Measurements from ENCODE around the gene TAOK1.

TAOK1 gene

DNA sequence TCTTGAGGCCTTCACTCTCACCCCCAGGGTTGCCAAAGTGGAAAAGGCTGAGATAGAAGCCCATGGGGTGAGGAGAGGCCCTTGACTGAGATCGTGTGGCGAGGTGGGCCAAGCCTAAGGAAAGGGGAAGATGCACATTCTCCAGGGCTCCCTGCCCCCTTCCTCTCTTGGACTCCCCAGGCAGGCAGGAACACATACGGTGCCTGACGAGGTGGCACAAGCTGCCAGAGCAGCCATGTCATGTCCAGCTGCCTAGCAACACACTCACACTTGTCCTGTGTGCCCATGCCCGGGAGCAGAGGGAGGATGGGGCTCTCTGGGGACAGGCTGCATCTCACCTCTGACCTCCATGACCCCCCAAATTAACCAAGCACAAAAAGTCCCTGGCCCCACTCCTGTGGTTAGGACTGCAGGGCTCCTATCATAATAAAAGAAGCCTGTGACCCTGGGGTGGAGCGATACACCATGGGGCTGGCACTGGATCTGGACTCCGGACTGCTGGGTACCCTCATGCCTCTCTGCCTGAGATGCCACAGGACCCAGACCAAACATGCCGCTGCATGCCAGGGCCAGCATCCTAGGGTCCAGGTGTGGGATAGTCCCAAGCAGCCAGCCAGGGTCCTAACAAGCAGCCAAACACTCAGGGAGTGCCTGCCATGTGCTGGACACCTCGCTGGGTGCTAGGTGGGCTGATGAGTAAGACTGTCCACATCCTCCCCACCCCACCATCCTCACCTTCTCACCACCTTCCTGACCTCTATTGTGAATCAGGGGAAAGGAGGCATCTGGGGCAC is 196.7 kb downstream of the TAOK1 start:
- DNase-seq = no peak

DNA sequence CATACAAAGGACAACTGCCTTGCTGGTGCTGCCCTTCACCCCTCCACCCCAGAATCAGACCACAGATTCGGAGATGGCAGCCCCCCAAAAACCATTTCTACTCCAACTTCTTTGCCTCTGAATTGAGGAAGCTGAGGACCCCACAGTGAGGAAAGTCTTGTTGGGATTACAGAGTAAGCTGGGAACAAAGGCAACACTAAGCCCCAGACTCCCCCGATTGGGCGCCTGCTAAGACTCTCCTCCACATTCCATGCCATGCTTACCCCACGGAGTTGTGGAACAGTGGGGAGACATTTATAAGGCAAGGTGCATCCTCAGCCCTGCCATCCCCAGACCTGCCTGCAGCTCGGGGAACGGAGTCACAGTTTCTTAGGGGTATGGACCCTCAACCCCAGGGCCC is 197.4 kb downstream of the TAOK1 start:
- no peak for DNase-seq

DNA sequence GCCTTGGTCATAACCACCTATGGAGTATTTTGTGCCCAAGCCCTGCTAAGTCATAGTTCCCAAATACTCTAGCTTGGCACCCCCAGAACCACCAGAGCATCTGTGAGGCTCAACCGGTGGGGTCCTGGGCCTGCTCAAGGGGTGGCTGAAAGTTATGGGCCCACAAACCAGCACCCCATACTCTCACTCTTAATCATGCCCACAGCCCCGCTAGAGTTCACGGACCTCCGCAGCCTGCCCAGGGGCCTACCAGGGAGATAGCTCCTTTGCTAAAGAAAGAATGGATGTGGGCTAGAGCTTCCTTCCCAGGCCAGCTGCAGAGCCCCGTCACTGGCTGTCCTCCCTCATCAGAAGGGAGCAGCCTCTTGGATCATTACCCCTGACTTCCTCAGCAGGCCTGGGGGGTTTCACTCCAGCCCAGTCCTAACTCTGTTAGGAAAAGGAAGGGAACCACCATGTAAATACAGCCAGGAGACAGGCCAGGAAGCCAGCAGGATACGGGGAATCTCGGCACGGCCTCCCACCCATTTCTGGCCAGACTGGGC is 197.9 kb downstream of the TAOK1 start:
- DNase-seq = no peak

DNA sequence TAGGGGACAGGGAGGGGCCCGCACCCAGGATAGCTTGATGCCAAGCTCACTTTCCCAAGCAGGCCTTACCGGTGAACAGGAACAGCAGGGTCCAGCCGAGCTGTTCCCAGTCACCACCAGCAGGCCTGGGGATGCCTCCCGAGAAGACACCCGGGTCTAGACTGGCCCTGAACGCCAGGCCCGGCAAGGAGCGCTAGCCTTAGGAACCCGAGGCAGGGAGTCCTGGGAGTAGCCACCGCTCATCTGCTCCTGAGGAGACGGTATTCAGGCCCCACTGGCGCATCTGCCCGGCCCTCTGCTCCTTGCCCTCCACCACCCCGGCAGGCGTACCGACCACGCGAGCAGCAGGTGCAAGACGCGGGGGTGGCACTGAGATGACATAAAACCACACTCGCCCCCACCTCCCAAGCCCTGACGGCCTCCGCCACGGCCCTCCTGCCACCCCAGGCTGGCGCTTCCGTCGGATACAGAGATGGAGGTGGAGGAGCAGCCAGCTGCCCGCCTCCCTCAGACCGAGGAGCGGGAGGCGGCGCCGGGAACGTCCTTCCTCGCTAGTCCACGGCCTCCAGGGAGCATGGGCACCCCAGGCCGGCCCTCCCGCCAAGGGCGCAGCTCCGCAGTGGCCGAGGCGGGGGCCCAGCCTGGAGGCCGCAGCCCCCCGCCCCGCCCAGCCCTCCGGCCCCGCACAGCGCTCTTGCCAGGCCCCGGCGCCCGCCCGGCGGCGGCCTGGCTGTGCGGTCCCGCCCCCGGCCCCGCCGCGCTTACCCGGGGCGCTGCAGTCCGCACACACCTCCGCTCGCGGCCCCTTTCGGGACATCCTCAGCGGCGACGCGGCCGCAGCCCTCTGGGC is 198.6 kb downstream of the TAOK1 start:
- DNase-seq = peak; percentile 25

DNA sequence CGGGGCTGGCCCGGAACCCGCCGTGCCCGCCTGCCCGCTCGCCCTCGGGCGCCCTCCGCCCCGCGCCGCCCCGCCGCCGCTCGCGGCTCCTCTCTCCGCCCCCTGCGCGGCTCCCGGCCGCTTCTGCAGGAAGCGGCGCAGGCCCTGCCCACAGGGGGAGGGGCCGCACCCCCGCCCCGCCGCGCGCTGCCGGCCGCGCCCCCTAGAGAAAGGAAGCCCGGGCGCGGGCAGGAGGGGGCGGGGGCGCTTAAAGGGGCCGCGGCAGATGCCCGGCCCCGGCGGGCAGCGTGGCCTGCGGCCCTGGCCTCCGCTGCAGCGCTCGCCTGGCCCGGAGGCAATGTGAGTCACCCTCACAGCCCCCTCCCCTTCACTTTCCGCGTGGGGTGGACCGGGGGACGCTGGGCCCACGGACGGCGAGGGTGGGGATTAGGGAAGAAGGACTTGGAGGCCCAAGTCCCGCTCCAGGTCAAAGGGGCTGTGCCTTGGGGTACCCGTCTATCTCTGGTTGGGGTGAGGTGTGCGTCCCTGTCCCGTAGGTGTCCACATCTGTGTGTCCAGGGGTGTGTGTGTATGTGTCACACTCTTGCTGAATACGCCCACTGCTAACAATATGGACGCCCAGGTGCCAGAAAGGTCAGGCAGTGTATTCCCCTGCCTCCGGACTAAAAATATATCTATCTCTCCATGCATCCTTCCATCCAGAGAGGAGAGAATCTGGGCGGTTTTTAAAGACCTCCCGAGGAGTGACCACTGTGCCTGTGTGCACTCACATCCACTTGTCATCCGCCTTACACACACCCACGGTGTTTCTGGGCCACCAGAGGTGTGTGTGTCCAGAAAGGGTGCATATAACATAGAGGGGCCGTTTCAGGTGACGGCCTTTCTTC is 199.6 kb downstream of the TAOK1 start, which contains the start of gene GIT1:
Gene GIT1, minus strand, starts transcription at position 125 of the 887 bp plus-strand sequence. CDS start 270 bp downstream, outside the sequence.
- DNase-seq = peak; percentile 80

DNA sequence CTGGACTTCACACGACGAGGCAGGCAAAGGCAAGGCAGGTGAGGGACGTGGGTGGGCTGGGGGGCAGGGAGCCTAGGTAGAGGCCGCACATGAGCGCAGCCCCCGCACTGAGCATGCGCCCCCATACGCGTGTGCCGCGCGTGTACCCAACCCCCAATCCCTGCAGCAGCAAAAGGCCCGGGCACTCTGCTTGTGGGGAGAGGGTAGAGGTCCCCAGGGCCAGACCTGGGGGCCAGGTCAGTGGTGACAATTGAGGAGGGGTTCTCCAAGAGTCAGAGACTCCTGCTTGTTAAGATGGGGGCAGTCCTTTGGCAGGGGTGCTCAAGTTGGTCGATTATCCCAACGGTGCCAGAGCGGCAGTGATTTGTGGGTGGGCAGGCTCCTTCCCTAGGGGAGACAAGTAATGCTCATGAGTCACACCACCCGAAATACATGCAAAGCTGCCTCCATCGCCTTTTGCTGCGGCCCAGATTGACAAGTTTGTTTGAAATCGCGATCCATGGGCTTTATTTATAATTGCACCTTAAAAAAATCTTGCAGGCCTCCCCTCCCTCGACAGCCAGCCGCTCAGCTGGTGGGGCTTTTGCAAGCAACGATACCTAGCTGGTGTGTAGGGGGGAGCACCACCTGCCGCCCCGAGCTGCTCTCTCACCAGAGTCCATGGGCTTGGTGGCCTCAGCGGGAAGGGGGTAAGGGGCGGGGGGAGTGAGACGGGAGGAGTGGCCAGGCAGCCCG is 200.4 kb downstream of the TAOK1 start:
- peak; percentile 16 for DNase-seq

DNA sequence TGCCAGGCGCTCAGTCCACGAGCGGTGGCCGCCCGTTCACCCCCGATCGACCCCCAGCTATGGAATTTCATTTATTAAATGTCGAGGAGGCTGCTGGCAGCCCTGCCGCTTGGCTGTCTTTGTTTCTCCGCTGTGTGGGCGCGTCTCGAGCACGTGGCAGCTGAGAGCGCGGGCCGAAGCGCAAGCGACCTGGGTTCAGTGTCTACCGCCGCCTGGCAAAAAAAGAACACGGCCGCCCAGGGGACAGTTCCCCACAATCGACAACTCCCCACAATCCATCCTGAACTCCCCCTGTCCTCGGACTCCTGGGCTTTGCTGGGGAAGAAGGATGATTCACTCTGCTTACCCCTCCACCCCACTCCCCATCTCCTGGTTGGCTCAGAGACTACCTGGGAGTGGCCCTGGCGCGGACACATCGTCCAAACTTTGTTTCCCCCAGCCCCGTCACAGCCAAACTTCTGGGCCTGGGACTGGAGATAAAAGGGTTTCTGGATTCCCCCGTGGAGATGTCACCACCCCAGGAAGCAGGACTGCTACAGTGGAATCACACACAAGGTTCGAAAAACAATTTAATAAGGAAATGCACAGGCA is 201.1 kb downstream of the TAOK1 start:
- DNase-seq = peak; percentile 51

DNA sequence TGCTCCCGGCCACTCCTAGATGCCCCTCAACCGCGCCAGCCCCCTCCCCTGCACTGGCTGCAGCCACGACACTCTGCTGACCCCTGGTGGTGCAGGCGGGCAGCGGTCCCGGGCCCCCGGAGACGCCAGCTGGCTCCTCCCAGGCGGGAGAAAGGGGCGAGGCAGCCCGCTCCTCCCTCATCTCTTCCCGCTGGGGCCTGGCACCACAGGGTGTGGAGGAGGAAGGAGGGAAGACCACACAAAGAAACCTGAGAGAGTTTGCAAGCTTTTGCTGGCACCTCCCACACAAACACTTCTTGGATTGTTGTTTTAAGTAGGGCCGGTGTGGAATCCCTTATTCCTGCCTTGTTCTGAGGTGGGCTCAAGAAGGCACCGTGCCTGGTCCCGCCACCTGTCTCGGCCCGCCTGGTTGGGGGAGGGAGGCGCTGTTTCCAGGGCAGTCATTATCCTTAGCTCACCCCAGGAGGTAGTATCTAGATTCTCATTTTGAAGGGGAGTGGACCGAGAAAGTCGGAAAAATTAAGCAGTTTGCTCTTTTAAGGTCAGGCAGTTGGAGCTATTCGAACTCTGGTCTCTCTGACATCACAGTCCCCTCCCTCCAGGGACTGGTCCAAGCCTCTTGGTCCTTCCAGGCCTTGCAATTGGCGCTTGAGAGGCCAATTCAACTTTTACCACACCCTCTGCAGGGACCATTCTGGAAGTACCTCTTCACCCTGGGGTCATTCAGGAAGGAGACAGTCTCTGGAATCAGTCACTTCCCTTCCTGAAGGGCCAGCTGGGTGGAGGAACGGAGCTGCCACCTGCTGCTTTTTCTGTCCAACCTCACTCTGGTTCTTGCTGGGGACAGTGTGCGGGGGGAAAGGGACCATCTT is 201.8 kb downstream of the TAOK1 start:
- DNase-seq = peak; percentile 80

DNA sequence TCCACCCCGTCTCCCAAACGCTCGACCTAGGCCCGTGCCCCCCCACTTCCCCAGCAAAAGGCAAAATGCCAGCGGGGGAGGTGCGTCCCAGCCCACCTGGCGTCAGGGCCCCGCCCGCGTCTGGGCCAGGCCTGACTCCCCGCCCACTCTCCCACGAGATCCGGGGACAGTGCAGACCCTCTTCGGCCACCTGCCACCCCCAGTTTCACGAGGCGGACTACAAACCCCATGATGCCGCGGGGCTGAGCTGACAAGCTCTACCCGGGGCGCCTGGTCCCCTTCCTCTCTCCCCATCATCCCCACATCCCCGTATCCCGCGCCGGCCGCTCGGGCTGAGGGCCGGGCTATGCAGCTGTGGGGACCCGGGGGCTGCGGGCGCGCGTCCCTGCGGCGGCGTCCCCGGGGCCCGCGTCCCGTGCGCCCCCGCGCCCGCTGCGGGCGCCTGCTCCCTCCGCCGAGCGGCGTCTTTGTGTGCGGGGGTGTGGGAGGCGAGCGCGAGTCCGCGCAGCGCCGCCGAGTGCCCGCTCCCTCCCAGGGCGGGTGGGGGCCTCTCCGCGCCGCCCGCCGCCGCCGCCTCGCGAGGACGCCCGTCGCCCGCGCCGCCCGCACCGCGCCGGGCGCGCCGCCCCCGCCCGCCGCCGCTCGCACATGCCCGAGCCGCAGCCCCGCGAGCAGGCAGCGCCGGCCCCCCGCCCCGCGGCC is 202.8 kb downstream of the TAOK1 start, which contains the start of gene ANKRD13B:
Gene ANKRD13B, plus strand, starts transcription at position 283 of the 702 bp plus-strand sequence. CDS start 490 bp downstream, outside the sequence.
- no peak for DNase-seq

DNA sequence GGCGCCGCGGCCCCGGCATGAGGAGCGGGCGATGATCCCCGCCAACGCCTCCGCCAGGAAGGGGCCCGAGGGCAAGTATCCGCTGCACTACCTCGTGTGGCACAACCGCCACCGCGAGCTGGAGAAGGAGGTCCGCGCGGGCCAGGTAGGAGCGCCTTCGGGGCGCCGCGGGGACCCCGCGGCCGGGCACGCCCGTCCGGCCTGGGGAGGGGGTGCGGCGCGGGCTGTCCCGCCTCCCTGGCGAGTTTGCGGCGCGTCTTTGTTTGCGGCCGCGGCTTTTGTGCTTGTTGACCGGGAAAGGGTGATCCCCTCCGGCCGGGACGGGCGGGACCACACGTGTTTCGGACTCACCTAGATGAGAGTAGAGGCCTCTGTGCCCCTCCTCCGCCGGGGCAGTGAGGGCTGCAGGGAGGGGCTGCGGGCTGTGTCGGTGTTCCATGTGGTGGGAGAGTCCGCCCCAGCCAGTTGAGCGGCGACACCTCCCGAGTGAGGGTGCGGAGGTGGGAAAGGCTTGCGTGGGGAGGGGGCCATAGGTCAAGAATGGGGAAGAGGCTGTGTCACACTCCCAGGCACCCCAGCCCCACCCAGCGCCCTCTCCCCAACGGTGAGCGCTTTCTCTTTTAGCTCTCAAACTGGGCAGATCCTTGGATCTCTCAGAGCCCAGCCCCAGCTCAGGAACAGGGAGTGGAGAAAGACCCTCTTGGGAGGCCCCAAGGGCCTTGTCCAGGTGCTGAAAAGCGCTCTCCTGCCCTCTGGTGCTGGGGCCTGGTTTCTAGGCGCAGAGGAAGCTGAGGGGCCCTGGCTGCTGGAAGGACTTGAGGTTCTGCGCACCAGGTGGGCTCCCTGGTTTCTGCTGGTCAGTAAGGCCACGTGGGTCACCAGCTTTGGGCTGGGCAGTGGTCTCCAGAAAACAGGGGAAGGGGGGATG is 203.7 kb downstream of the TAOK1 start:
- DNase-seq = no peak

DNA sequence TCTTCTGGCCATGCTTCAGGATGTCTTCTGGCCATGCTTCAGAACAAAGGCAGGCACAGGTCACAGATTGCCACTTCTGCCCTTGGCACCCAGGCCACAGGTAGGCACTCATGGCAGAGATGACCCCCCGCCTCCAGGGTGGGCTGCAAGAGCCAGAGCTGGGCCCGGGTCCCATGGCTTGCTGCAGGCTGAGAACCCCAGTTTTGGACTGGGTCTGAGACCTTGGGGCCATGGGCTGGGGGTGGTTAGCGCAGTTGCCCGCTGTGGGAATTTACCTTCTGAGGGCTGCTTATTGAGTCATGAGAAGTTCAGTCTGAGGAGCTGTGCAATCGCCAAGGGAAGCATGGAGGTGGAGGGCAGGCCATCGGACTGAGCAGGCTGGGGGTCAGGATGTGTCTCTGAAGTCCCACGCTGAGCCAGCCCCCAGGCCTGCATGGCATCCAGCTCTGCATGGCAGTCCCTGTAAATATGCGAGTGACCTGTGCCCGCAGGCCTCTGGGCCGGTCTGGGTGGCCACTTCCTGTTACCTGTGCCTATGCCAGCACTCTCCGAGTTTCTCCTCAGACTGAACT is 204.4 kb downstream of the TAOK1 start:
- no peak for DNase-seq

DNA sequence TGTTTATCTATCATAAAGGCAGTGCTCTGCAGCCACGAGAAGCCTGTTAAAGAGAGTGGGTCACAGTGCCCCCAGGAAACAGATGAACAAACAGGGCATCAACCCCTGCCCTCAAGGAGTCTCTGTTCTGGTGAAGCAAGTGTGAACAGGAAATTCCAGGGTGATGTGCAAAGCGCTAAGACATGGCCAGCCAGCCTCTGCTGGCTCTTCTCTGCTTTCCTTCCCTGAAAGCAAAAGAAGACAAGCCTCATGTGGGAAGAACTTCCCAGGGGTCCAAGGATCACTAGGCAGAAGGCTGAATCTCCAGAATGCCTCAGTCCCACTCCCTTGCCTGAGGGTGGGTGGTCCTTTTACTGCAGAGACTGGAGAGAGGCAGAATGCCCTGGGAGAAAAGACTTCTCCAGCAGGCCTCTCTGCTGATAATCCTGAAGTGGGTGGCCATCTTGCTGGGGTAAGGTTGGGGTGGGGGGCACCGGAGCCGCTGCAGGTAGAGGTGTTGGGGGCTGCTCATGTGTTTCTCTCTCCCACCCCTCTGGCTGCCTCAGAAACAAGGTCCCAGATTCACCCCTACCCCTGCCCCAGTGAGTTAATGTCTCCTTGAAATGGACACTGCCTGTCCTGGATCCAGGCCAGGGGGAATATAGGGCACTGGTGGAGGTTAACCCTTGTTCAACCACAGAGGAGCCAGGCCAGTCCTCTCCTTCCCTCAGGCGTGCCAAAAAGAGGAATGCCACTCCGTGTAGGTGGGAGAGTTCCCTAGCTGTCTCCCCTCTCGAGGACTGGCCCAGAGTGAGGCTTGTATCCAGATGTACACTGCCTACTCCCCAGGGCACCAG is 205.2 kb downstream of the TAOK1 start:
- no peak for DNase-seq

DNA sequence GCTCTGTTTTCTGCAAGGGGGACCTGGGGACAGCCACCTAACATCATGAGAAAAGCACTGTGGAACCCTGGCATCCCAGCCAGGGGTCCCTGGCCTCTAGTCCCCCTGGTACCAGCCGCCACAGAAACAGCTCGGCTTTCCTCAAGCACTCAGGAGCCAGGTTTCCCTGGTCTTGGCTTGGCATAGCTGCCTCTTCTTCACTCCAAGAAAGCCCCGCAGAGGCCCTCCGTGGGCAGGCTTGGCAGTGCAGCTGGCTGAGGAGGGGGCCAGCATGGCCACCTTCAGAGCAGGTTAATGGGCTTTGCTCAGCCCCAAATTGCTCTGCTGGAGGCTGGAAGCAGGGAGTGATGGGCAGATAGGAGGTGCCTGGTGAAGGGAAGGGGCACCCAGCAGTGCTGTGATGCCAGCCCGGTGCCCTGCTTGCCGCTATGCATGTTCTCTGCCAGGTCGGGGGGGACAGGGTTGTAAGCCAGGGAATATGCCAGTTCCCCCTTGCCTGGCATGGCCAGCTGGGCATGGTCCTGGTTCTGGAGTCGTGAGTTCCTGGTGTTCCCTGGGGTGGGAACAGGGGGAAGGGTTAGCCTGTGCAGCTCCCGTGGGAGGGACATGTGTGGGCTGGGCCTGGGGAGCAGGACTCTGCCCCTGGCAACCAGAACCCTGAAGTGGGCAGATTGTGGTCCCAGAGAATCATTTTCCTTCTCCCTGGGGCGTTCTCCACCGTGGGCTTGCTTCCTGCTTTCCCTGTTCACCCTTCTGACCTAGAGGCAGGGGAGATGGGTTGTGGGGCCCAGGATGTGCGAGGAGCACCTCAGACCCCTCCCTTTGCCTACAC is 206.0 kb downstream of the TAOK1 start:
- DNase-seq = no peak

DNA sequence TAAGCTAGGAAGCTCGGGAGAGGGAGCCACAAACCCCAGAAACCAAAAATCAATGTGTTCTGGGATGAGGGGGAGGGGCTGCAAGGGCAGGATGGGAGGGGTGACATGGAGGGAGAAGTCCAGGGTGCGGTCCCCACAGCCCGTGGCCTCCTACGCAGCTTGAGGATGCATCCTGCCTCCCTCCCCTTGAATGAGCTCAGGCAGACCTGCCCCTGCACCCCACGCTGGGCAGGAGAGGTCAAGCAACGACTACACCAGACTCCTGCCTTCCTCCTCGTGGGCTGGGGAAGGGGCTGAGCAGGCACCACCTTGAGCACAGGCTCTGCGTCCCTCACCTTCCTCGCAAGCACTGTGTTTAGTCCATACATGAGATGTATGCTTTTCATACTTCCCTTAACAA is 206.6 kb downstream of the TAOK1 start:
- DNase-seq = no peak

DNA sequence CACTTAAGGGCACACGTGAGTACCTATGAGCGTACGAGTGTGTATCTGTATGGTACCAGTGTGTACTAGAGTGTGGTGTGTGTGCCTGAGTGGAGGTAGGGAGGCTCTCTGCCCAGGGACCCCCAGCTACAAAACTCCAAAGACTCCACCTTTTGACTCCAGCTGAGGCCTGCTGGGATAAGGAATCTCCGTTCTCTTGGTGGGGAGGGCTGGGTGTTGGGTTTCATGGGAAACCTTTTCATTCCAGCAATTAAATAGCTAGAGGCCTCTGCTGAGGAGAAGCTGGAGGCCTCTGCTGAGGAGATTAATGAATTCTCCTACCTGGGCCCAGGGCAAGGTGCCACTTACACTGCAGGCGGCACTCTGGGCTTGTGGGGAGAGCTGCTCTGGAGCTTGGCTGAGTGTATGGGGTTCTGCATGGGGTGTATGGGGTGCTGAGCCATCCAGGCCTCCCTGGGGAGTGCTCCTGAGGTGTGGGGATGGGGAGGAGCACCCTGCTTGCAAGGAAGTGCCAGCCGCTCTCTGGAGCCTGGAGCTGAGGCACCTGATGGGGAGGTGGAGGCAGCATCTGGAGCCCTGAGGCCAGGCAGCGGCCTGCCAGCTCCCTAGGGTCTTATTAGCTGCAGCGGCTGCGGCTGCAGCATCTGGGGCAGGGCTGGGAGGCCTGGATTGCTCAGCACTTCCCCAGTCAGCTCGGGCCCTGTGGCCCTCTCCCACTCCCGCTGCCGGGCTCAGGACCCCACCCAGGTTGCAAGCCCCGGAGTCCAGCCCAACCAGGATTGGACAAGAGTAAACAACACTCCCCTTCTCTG is 207.4 kb downstream of the TAOK1 start:
- DNase-seq = no peak
